Renal cortex interstitium (tissue), 15 donors: ENCODE measurements around the gene GNPNAT1. TPM values are rescaled to one million over a fixed set of nuclear protein-coding genes. Genes with fewer than 3 reads are reported as not detected.

ENCODE experiments used
- DNase-seq, 11 donors: peaks; one replicate each; pipeline ENCODE4 v3.0.0-alpha.2; 2013; ENCODE audit warnings: low read depth in 9 of 11, low spot score in 4 of 11; ENCODE audit errors: extremely low read depth in 1 of 11
- long read RNA-seq, 16 experiments: transcript quantifications; one replicate each; lab custom pipeline, GENCODE V29; 2026
- polyA plus RNA-seq, 3 donors: library from polyadenylated mRNA; unstranded; fragments of 120-200 nt; gene quantifications; one replicate each; pipeline ENCODE4 v1.2.1, GENCODE V29; 2013; ENCODE audit not compliant: insufficient read length in 3 of 3

GNPNAT1 gene
- polyA plus RNA-seq: 10 to 100 TPM; 32.2 to 38.9 (median 34.5) TPM
- long read RNA-seq, donor 1, transcript GNPNAT1-201 (6 exons, 3,860 nt): major isoform, 8 of 8 reads
- long read RNA-seq, donor 1, partial matches to known transcripts: 0 of 8 reads
- long read RNA-seq, donor 1, other reads (novel, unspliced or antisense): 0 of 8 reads
- long read RNA-seq, donor 2, transcript GNPNAT1-201 (6 exons, 3,860 nt): major isoform, 5 of 5 reads
- long read RNA-seq, donor 2, partial matches to known transcripts: 0 of 5 reads
- long read RNA-seq, donor 2, other reads (novel, unspliced or antisense): 0 of 5 reads
- long read RNA-seq, donor 3, transcript GNPNAT1-201 (6 exons, 3,860 nt): major isoform, 10 of 10 reads
- long read RNA-seq, donor 3, partial matches to known transcripts: 0 of 10 reads
- long read RNA-seq, donor 3, other reads (novel, unspliced or antisense): 0 of 10 reads
- long read RNA-seq, donor 4, partial matches to known transcripts: 0 of 4 reads
- long read RNA-seq, donor 4, other reads (novel, unspliced or antisense): 0 of 4 reads
- long read RNA-seq, donor 5: 0 reads
- long read RNA-seq, donor 6, transcript GNPNAT1-201 (6 exons, 3,860 nt): major isoform, 8 of 13 reads
- long read RNA-seq, donor 6, partial matches to known transcripts: 5 of 13 reads
- long read RNA-seq, donor 6, other reads (novel, unspliced or antisense): 0 of 13 reads
- long read RNA-seq, donor 7, transcript GNPNAT1-201 (6 exons, 3,860 nt): major isoform, 6 of 6 reads
- long read RNA-seq, donor 7, partial matches to known transcripts: 0 of 6 reads
- long read RNA-seq, donor 7, other reads (novel, unspliced or antisense): 0 of 6 reads
- long read RNA-seq, donor 8: 0 reads
- long read RNA-seq, donor 9, transcript GNPNAT1-201 (6 exons, 3,860 nt): major isoform, 10 of 10 reads
- long read RNA-seq, donor 9, partial matches to known transcripts: 0 of 10 reads
- long read RNA-seq, donor 9, other reads (novel, unspliced or antisense): 0 of 10 reads
- long read RNA-seq, donor 10, transcript GNPNAT1-201 (6 exons, 3,860 nt): major isoform, 6 of 6 reads
- long read RNA-seq, donor 10, partial matches to known transcripts: 0 of 6 reads
- long read RNA-seq, donor 10, other reads (novel, unspliced or antisense): 0 of 6 reads
- long read RNA-seq, donor 11, transcript GNPNAT1-201 (6 exons, 3,860 nt): major isoform, 11 of 11 reads
- long read RNA-seq, donor 11, partial matches to known transcripts: 0 of 11 reads
- long read RNA-seq, donor 11, other reads (novel, unspliced or antisense): 0 of 11 reads
- long read RNA-seq, donor 12, partial matches to known transcripts: 0 of 3 reads
- long read RNA-seq, donor 12, other reads (novel, unspliced or antisense): 0 of 3 reads
- long read RNA-seq, donor 13: 0 reads
- long read RNA-seq, donor 14, transcript GNPNAT1-201 (6 exons, 3,860 nt): major isoform, 5 of 5 reads
- long read RNA-seq, donor 14, partial matches to known transcripts: 0 of 5 reads
- long read RNA-seq, donor 14, other reads (novel, unspliced or antisense): 0 of 5 reads
- long read RNA-seq, donor 15, transcript GNPNAT1-201 (6 exons, 3,860 nt): major isoform, 7 of 7 reads
- long read RNA-seq, donor 15, partial matches to known transcripts: 0 of 7 reads
- long read RNA-seq, donor 15, other reads (novel, unspliced or antisense): 0 of 7 reads
- long read RNA-seq, donor 16, transcript GNPNAT1-201 (6 exons, 3,860 nt): major isoform, 21 of 21 reads
- long read RNA-seq, donor 16, partial matches to known transcripts: 0 of 21 reads
- long read RNA-seq, donor 16, other reads (novel, unspliced or antisense): 0 of 21 reads

DNA sequence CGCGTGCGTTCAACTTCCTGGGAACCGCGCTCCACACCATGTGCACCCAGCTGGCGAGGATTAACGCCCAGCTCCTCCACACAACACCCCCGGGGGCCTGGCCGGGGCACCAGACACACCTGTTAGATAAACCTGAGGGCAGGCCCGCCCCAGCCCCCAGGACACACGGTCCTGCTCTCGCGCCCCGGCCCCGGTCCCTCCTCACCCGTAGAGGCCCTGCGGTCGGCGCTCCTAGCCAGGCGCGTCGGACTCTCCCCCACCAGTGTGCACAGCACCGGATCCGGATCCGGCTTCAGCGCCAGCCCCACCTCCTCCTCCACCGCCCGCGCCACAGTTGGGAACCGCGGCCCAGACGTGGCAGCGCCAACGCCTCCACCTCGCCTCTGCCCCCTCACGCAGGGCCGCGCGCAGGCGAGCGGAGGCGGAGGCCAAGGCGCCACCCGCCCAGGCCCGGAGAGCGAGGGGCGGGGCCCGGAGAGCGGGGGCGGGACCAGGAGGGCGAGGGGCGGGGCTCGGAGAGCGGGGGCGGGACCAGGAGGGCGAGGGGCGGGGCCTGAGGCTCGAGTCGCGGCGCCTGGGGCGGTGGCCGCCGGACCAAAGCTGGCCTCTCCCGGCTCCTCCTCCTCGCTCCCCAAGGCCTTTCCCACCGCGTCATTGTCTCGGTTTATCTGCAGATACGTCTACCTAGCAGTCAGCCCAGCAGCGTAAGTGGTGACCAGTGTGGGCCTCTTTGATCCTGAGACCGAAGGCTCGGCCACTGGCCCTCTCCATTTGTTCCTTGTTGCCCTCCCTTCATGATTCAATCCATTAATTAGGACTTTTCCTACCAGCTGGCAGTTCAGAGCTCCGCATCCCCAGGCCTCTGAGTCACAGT lies at the start of gene GNPNAT1:
TSS of gene GNPNAT1 (minus strand) at position 385 of the 874 bp plus-strand sequence. CDS start 6,957 bp downstream, outside the sequence.
- DNase-seq: peak; percentile 47 to 82 (median 71)

- no peak for DNase-seq
These were observed 49.5 kb upstream of the GNPNAT1 start for GRCh38 chr14:52840877-52841276.

DNA sequence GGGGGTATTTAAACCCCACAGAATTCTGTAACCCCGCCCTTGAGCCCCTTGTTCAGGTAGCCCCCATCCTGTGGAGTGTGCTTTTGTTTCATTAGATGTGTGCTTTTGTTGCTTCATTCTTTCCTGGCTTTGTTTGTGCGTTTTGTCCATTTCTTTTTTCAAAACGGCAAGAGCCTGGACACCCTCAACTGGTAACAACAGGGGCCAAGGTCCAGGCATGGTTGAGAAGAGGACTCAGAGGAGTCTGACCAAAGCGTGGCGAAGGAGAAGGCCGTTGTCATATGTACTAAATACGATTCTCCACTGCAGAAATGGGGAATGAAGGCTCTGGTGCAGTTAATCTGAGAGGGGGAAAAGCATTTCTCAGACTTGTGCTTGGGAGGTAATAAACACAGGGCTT lies 46.0 kb upstream of the GNPNAT1 start:
- no peak for DNase-seq

DNA sequence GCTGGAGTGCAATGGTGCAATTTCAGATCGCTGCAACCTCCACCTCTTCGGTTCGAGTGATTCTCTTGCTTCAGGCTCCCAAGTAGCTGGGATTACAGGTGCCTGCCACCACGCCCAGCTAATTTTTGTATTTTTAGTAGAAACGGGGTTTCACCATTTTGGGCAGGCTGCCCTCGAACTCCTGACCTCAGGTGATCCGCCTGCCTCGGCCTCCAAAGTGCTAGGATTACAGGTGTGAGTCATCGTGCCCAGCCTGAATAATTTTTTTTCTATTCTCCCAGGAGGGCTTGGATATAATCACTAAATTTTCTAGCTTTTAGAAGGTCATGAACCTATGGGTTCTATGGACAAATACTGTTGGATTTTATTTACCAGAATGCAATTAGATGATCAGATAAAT lies 44.7 kb upstream of the GNPNAT1 start:
- DNase-seq: no peak

GRCh38 chr14:52835122-52835903 lies 43.9 kb upstream of the GNPNAT1 start:
- no peak for DNase-seq

DNA sequence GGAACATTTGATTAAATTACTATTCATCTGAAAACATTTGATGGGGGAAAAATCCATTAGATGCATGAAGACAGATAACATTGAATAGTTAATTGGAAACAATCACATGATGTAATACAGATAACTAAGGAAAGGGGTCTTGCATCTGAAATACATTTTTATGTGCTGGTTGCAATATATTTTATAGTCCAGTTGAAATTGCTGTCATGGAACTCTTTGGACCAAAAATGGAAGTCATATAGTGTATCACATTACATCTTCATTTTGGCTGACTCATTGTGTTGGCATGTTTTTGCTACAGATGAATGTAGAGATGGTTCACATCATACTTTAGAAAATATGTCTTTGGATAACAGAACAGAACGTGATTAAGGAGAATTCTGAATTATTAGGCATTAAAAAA lies 43.0 kb upstream of the GNPNAT1 start:
- no peak for DNase-seq

- no peak for DNase-seq
These were observed 42.5 kb upstream of the GNPNAT1 start for GRCh38 chr14:52833891-52834290.

GRCh38 chr14:52829527-52830185 lies 38.2 kb upstream of the GNPNAT1 start:
- DNase-seq: no peak

DNA sequence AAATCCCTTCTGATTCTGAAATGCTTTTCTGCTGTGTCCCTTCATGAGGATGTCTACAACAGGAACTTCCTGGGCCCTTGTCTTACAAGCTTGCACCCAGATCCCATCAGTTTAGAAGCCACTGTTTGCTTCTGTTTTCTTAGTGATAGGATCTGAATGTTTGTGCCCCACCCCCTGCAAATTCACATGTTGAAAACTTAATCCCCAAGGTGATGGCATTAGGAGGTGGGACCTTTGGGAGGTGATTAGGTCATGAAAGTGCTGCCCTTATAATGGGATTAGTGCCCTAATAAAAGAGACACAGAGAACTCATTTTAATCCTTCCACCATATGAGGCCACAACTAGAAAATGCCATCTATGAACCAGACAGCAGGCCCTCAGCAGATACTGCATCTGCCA lies 36.0 kb upstream of the GNPNAT1 start:
- DNase-seq: no peak

DNA sequence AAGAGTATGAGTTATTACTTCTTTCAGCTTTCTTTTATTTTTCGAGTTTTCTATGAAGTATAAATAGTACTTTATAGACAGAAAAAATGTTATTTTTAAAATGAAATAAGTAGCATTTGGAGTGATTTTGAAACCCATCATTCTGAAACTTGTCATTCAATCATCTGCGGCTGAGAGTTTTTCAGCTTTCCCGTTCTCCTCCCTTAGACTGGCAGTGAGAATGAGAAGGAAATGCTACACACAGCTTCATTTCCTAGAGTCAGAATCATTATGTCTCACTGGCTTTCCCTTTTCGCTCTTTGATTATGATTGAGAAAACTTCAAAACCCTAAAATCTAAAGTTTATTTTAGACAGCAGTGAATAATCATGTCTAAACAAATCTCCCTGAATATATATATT lies 33.7 kb upstream of the GNPNAT1 start:
- no peak for DNase-seq

DNA sequence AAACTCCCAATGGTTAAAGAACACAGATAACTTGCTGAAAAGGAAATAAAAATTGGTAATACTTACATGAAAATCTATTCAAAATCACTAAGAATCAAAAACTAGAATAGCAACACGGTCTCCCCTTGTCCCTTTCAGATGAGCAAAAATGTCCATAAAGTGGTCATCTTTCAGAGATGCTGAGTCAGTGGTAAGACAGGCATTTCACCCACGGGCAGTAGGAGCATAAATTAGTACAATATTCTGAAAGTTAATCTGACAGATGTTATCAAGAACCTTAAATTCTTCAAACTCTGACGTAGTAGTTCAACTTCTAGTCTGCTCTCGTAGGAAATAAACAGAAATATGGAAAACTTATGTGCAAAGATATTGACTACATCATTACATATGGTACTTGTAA lies 33.1 kb upstream of the GNPNAT1 start:
- no peak for DNase-seq

- no peak for DNase-seq
These were observed 30.4 kb upstream of the GNPNAT1 start for GRCh38 chr14:52821805-52822250.

- DNase-seq: no peak
These were observed 16.7 kb upstream of the GNPNAT1 start for GRCh38 chr14:52808101-52808500.

DNA sequence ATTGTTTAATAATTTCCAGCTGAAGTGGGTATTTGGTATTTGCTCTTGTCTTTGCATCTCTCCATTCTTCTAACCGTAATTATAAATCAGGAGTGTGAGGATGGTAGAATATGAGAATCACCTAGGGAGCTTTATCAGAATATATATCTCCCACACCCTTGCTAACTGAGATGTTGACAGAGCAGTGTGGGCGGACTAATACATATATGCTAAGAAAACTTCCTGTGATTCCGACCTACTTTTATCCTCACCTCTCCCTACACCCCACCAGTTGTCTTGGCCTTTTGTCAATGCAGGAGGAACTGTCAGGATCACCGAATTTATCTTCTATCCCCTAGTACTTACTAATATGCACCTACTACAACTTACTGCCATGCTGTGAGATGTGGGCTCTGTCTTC lies 14.7 kb upstream of the GNPNAT1 start:
- no peak for DNase-seq

- no peak for DNase-seq
These were observed 11.2 kb upstream of the GNPNAT1 start for GRCh38 chr14:52802597-52802996.
